GM12874 (cell line): ENCODE data around the gene SEC14L5.

Experiments used
- CTCF ChIP-seq: IDR thresholded peaks from 2 replicates; pipeline ENCODE4 v1.5.1; 2011; ENCODE audit warnings: low read depth, mild to moderate bottlenecking, control low read depth, low read length, moderate library complexity; ENCODE audit not compliant: insufficient read depth

SEC14L5 gene

GRCh38 chr16:5015887-5016286 is 57.8 kb downstream of the SEC14L5 start:
- no peak for TF ChIP-seq CTCF

GRCh38 chr16:5016967-5017677 is 59.0 kb downstream of the SEC14L5 start:
- no peak for TF ChIP-seq CTCF

GRCh38 chr16:5017678-5017969 is 59.5 kb downstream of the SEC14L5 start:
- no peak for TF ChIP-seq CTCF

- no peak for TF ChIP-seq CTCF
These were observed 60.7 kb downstream of the SEC14L5 start for GRCh38 chr16:5018793-5019192.

- TF ChIP-seq CTCF, result no peak
These were observed 61.6 kb downstream of the SEC14L5 start for GRCh38 chr16:5019775-5020174.

- no peak for TF ChIP-seq CTCF
These were observed 62.4 kb downstream of the SEC14L5 start for GRCh38 chr16:5020551-5020950.

- no peak for TF ChIP-seq CTCF
These were observed 64.4 kb downstream of the SEC14L5 start for GRCh38 chr16:5022521-5022920.
